HepG2 (cell line): Measurements from ENCODE around the gene HTR4. TPM values are rescaled to one million over a fixed set of nuclear protein-coding genes. Genes with fewer than 3 reads are reported as not detected.

Experiments
- ARID5B ChIP-seq: IDR thresholded peaks from 2 replicates; pipeline ENCODE4 v1.4.0; 2020; ENCODE audit warnings: mild to moderate bottlenecking, missing genetic modification reagents
- FOXM1 ChIP-seq: sonication (generic); formaldehyde crosslinking; IDR thresholded peaks from 2 replicates; pipeline ENCODE4 v1.5.0; 2020; ENCODE audit warnings: missing genetic modification reagents
- GPBP1L1 ChIP-seq: sonication (generic); formaldehyde crosslinking; IDR thresholded peaks from 2 replicates; pipeline ENCODE4 v1.5.0; 2020; ENCODE audit warnings: mild to moderate bottlenecking, missing genetic modification reagents
- HMG20B ChIP-seq: conservative IDR thresholded peaks from 2 replicates; pipeline ENCODE4 v1.6.1; 2016; ENCODE audit warnings: missing genetic modification reagents, missing compliant biosample characterization
- IKZF4 ChIP-seq: sonication (generic); formaldehyde crosslinking; IDR thresholded peaks from 2 replicates; pipeline ENCODE4 v1.5.1; 2020; ENCODE audit warnings: borderline replicate concordance, mild to moderate bottlenecking, low read depth, missing genetic modification reagents; ENCODE audit errors: not compliant biosample characterization
- JUNB ChIP-seq: sonication (generic); formaldehyde crosslinking; IDR thresholded peaks from 2 replicates; pipeline ENCODE4 v1.8.0; 2022; ENCODE audit warnings: missing genetic modification reagents, mild to moderate bottlenecking, borderline replicate concordance
- MLXIP ChIP-seq: sonication (generic); formaldehyde crosslinking; IDR thresholded peaks from 2 replicates; pipeline ENCODE4 v1.9.0; 2021; ENCODE audit warnings: missing genetic modification reagents, borderline replicate concordance
- MYC ChIP-seq: sonication (generic); formaldehyde crosslinking; IDR thresholded peaks from 2 replicates; pipeline ENCODE4 v1.9.0; 2021; ENCODE audit warnings: missing genetic modification reagents, borderline replicate concordance
- RBM39 ChIP-seq: fragments of 200-400 bp; formaldehyde crosslinking; IDR thresholded peaks from one replicate; pipeline ENCODE4 v1.6.1; 2018; ENCODE audit warnings: antibody characterized with exemption, mild to moderate bottlenecking, low read depth, low read length; ENCODE audit not compliant: poor library complexity, severe bottlenecking
- RNF219 ChIP-seq: sonication (generic); formaldehyde crosslinking; IDR thresholded peaks from 2 replicates; pipeline ENCODE4 v1.5.0; 2020; ENCODE audit warnings: mild to moderate bottlenecking, missing genetic modification reagents
- TAF15 ChIP-seq: fragments of 200-400 bp; formaldehyde crosslinking; IDR thresholded peaks from one replicate; pipeline ENCODE4 v1.6.1; 2018; ENCODE audit warnings: mild to moderate bottlenecking, low read depth, low read length; ENCODE audit not compliant: poor library complexity, severe bottlenecking
- TEAD3 ChIP-seq: optimal IDR thresholded peaks from 2 replicates; pipeline ENCODE3; 2016; ENCODE audit warnings: borderline replicate concordance
- ZBTB37 ChIP-seq: sonication (generic); formaldehyde crosslinking; IDR thresholded peaks from 2 replicates; pipeline ENCODE4 v1.4.0; 2020; ENCODE audit warnings: mild to moderate bottlenecking, missing genetic modification reagents
- ZFP1 ChIP-seq: IDR thresholded peaks from 2 replicates; pipeline ENCODE4 v1.6.1; 2016
- ZIK1 ChIP-seq: sonication (generic); formaldehyde crosslinking; IDR thresholded peaks from 2 replicates; pipeline ENCODE4 v1.5.0; 2020; ENCODE audit warnings: mild to moderate bottlenecking, low read depth, missing genetic modification reagents, borderline replicate concordance
- ZNF468 ChIP-seq: sonication (generic); formaldehyde crosslinking; IDR thresholded peaks from 2 replicates; pipeline ENCODE4 v1.8.0; 2022; ENCODE audit warnings: mild to moderate bottlenecking, moderate library complexity, missing genetic modification reagents
- ZNF615 ChIP-seq: sonication (generic); formaldehyde crosslinking; IDR thresholded peaks from 2 replicates; pipeline ENCODE4 v1.5.0; 2020; ENCODE audit warnings: mild to moderate bottlenecking, missing genetic modification reagents, borderline replicate concordance
- ZNF670 ChIP-seq: sonication (generic); formaldehyde crosslinking; IDR thresholded peaks from 2 replicates; pipeline ENCODE4 v1.8.0; 2022; ENCODE audit warnings: mild to moderate bottlenecking, missing genetic modification reagents, borderline replicate concordance
- polyA plus RNA-seq, 8 experiments: library from polyadenylated mRNA; depleted of rRNA in 3 of 8; stranded (reverse) in 7 of 8; unstranded in 1 of 8; fragments of >200 nt; fragmentation: Illumina TruSeq in 4 of 8; extraction: Trizol in 4 of 8; gene quantifications; 2 replicates each; pipeline versions ENCODE4 v1.2.1 to v1.2.3, GENCODE V29; 2011 to 2016; ENCODE audit warnings: low read depth in 4 of 8, missing spikeins in 1 of 8, mixed read lengths in 1 of 8; ENCODE audit not compliant: insufficient read depth in 1 of 8
- total RNA-seq, 5 experiments: library from RNA; depleted of rRNA; stranded (reverse); fragments of >200 nt; fragmentation: Illumina TruSeq; extraction: Trizol; gene quantifications; 2 replicates each; pipeline ENCODE4 v1.2.3, GENCODE V29; 2016; ENCODE audit warnings: low read depth in 1 of 5

HTR4 gene
- total and polyA plus RNA-seq, 2 of the 13 experiments (the other 11 are each of a cell fraction or from before 2014, with no cell fraction given), result not detected

GRCh38 chr5:148488757-148489156 is 165.6 kb downstream of the HTR4 start (continued):
- TF ChIP-seq GPBP1L1 (no peak), ZNF670 (CRISPR knock-in tag) (no peak), HMG20B (CRISPR knock-in tag) (no peak), TAF15 (no peak), MYC (CRISPR knock-in tag) (no peak), TEAD3 (CRISPR knock-in tag) (no peak), RBM39 (no peak), FOXM1 (CRISPR knock-in tag) (no peak), IKZF4 (CRISPR knock-in tag) (no peak), ZBTB37 (CRISPR knock-in tag) (no peak), ZNF468 (CRISPR knock-in tag) (no peak), RNF219 (CRISPR knock-in tag) (no peak), MLXIP (CRISPR knock-in tag) (no peak), ZNF615 (CRISPR knock-in tag) (no peak), ZFP1 (CRISPR knock-in tag) (no peak), ARID5B (CRISPR knock-in tag) (peak; percentile 57), JUNB (no peak), ZIK1 (CRISPR knock-in tag) (no peak)
